HG03095 (cell line): ENCODE results near the gene RAB3C.
"Not testable (repeated sequence)": the region's sequence is repeated elsewhere in the genome, so short reads cannot be mapped to it uniquely, and the experiment has no call there.

ENCODE experiments used
- ATAC-seq: cut with Tn5 transposase; IDR thresholded peaks from one replicate; pipeline ENCODE4 v1.9.1; 2021; ENCODE audit warnings: moderate library complexity; ENCODE audit not compliant: unreplicated experiment

RAB3C gene

GRCh38 chr5:58600613-58601012 lies 17.7 kb downstream of the RAB3C start:
- not testable (repeated sequence) for ATAC-seq

GRCh38 chr5:58602889-58603288 lies 20.0 kb downstream of the RAB3C start:
- ATAC-seq: not testable (repeated sequence)

DNA sequence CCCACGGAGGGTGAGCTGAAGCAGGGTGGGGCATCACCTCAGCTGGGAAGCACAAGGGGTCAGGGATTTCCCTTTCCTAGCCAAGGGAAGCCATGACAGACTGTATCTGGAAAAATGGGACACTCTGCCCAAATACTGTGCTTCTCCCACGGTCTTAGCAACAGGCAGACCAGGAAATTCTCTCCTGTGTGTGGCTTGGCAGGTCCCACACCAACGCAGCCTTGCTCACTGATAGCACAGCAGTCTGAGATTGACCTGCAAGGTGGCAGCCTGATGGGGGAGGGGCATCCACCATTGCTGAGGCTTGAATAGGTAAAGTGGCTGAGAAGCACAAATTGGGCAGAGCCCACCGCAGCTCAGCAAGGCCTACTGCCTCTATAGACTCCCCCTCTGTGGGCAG lies 23.2 kb downstream of the RAB3C start:
- no peak for ATAC-seq

DNA sequence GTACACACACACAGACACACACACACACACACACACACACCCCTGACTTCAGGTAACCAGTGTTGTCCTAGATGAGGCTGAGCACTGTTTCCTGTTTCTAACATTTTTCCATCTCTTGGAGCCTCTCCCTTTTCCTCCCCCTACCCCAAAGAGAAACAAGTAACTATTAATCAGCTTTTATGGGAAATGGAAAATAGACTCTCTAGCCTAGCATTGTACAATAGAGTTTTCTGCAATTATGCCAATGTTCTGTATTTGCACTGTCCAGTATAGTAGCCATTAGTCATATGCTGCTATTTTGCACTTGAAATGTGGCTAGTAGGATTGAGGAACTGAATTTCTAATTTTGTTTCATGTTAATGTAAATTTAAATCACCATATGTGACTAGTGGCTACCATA lies 33.1 kb downstream of the RAB3C start:
- no peak for ATAC-seq

DNA sequence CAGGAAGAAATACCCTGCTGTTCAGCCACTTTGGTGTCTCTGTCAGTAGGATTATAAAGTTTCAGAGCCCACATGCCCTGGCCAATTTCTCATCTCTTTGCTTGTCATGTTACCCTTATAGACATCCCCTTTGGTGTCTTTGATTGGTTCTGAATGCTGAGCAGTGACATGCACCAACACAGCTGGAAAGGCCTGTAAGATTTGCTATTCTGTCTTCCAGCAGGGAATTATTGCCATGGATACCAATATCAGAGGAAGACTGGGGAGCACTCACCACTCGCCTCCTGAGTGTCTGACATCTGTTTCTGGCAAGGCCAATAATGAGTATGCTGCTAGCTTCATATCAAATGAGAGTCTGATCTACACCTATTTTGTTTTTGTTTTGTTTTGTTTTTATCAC lies 34.4 kb downstream of the RAB3C start:
- no peak for ATAC-seq

DNA sequence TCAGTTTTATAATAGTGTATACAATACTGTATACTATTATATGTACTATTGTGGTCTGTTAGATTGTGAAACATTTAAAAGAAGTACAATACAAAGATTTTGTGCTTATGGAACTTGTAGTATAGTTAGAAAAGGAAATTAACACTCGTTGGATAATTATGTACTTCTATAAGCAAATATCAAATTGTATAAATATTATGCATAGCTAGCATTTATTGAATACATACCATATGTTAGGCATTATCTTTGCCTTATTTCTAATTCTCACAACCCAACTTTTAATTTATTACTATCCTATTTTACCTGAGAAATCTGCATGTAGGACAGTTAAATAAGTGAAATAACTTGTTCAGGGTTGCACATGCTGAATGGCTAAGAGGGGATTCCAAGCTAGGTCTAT lies 37.5 kb downstream of the RAB3C start:
- no peak for ATAC-seq

DNA sequence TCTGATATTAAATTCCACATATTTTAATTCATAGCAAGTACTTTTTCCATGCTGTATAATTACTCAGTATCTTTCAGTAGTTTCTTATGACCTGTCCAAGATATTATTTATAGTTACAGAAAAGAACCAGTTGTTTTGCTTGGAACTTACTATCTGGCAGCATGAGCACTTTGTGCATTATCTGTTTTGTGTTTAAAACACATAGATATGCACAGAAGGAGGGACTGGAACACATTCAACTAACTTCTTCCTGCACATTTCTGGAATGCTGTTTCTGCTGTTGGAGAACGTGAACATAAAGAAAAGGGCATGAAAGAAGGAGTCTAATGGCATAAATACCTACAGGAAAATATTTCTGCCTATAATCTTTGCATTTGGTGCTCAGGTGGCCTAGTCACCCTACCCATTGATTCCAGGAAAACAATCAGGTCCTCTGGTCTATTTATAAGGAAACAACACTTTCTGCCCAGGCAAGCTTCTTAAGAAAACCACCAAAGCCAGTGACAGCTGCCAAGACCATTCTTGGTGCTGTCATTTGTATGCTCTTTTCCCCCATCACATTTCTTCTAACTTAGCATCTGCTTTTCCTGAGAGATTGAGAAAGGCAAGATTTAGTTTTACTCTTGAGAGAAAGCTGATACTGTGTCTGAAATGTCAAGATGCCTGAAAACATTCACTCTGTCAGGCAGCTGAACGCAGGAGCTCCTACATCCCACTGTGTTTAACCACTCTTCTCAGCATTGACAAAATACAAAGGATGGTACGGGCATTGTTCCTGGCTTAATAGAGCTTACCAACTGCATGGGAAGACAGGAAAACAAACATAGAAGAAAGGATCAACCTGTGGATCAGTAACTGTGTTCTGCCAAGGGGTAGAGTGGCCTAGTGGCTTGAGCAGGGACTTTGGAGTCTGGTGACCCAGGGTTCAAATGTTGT lies 40.3 kb downstream of the RAB3C start:
- ATAC-seq: no peak

- ATAC-seq: no peak
These were observed 45.8 kb downstream of the RAB3C start for GRCh38 chr5:58628626-58629025.

DNA sequence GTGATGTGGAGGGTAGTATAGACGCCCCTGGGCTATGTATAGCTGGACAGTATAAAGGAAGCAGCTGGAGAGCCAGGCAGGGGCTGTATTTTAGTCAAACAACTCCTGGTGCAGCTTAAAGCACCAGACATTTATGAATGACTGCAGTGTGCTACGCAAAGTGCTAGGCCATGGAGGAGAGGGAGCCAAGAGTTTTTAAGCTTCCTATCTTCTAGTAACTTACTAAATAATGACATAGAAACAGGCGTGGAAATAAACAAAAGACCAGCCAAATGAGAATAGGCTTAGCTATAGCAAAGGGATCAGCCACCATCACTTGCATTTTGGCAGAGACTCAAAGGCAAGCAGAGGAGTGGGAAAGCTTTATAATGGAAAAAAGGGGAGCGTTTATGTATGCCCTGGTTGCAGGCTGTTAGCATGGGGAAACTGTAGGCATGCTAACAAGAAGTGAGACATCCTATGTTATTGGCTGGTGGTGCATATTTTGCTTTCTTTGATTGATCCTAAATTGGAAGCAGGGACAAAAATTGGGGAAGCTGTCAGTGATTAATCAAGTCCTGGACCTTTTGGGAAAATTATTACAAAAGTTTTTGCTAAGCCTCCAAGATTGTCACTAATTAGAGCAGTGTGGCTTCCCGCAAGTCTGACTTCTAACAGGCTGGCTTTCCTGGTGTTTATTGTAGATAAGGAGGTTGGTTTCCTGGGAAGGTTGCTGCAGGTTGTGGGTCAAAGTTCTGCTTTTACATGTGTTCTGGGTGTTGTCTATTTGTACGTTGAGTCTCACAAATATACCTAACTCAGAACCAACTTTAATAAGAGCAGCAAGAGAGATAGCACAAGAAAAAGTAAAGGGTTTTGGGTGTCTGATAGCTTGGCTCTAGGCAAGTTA lies 46.6 kb downstream of the RAB3C start:
- no peak for ATAC-seq

- no peak for ATAC-seq
These were observed 49.0 kb downstream of the RAB3C start for GRCh38 chr5:58631895-58632294.

DNA sequence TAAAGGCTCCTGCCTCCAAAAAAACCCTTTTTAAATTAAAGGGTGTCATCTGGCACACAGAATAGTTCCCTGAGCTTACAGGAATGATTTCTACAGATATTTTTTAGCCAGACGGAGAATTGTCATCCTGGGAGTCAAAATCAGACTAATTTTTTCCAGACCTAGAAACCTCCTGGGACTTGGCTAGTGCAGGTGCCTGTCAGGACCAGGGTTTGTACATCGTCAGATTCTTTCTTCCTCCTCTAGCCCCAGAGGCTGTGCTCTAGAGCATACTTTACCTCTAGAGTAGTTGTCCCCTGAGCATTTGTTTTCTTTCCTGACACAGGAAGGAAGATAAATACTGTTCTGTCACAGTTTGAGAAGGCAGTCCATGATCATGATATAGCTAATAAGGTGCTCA lies 52.5 kb downstream of the RAB3C start:
- ATAC-seq: no peak

GRCh38 chr5:58640011-58640410 lies 57.1 kb downstream of the RAB3C start:
- ATAC-seq: no peak

DNA sequence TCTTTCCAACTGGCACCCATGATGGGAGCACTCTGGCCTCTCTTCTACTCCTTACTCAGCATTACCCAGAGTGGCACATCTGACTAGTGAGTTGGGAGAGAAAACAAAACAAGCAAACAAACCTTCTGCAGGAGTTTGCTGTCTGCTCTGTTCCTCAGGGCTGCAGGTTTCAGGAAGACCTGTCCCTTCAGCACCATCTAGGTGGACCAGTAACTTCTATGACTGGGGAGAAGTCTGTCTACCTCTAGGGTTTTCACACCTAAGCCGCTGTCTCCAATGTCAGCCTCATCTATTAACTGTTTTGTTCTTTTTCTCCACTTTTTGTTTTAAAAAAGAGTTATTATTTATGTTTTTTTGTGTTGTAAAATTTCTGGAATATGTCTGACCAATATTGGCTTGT lies 58.7 kb downstream of the RAB3C start:
- ATAC-seq: no peak

DNA sequence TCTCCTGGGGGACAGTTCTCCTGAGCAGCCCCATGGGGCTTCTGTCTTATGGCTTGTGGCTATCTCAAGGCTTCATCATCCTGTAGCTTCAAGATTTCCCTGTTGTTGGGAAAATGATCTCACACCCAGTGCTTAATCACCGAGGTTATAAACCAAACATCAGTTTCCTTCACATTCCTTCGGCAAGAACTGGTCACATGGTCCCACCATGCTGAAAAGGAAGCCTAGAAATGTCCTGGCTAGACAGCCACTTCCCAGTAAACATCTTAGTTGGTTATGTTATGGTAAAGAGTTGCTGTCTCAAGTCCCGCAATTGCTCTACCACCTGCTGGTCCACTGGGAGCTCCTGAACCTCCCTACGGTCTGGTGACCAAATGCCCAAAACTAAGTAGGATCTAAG lies 66.0 kb downstream of the RAB3C start:
- ATAC-seq: no peak

DNA sequence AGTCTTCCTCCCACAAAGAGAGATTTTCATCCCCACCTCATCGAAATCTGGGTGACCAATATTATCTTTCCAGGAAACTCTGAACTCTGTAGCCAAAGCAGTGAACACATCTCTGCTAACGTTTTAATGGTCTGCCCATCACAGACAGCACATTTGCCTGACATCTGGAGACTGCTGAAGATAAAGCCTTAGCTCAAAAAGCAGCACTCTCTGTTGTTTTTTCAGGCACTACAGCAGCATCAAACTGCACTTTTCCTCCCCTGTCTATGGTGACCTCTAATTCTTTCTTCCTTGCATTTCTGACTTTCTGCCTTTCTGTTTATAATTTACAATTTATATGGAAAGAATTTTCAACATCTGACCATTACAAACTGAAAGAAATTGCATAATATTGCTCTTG lies 66.8 kb downstream of the RAB3C start:
- no peak for ATAC-seq

GRCh38 chr5:58653521-58653920 lies 70.6 kb downstream of the RAB3C start:
- no peak for ATAC-seq

GRCh38 chr5:58666141-58666540 lies 83.3 kb downstream of the RAB3C start:
- no peak for ATAC-seq

DNA sequence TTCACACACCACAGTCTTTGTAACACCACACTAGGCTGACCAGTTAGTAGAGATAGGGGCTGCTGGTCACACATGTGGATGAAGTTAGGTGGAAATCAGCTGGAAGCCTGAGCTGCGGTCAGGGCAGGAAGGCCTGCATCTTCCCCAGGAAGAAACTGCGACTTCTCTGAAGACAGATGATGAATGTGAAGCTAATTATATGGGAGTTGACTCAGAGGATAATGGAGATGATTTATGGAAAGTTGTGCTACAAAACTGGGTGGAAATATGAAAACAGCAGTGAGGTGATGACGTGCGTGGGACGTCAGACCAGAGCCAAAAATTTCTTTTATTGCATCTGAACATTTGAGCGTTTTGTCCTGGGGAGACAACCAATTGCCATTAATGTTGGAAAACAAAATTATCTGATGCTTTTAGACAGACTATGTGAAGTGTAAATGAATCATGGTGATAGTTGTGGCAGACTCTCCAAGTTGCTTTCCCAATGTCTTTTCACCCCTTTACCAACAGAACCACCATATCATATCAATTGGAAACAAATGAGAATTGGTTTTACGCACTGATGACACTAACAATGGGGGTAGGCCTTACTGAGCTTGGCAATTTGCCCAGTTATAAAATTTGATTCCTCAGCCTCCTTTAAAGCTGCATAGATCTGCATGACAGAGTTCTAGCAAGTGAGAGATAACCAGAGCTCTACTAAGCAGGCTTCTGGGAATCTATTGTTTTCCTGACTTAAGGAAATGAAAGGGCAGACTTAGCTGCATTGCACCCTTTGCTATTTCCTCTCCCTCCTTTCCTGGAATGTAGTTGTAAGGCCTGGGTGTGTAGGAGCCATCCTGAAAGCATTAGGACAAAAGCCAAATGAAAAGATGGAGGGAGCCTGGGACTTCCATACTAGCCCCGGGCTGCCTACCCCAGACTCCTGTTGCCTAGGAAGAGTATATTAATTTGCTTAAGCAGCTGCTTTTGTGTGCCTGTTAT lies 84.0 kb downstream of the RAB3C start:
- no peak for ATAC-seq

- no peak for ATAC-seq
These were observed 87.7 kb downstream of the RAB3C start for GRCh38 chr5:58670582-58670981.

- ATAC-seq: no peak
These were observed 88.3 kb downstream of the RAB3C start for GRCh38 chr5:58671155-58671554.

- ATAC-seq: no peak
These were observed 89.6 kb downstream of the RAB3C start for GRCh38 chr5:58672521-58672920.
